K562 (cell line): ENCODE measurements around the gene FERMT3. TPM values are rescaled to one million over a fixed set of nuclear protein-coding genes. Genes with fewer than 3 reads are reported as not detected.

Experiments used
- ARID2 ChIP-seq: fragments of 450-650 bp; IDR thresholded peaks from 2 replicates; pipeline ENCODE4 v1.6.1; 2017; ENCODE audit warnings: antibody characterized with exemption, mild to moderate bottlenecking
- ARID3A ChIP-seq: IDR thresholded peaks from 2 replicates; pipeline ENCODE4 v1.6.1; 2012; ENCODE audit warnings: low read depth, low read length, improper control_type of control experiment, borderline replicate concordance
- CREB3 ChIP-seq: fragments of 450-650 bp; conservative IDR thresholded peaks from 2 replicates; pipeline ENCODE4 v1.6.1; 2016; ENCODE audit warnings: missing genetic modification characterization, low read depth, mild to moderate bottlenecking, missing compliant biosample characterization, moderate library complexity
- CUX1 ChIP-seq: fragments of 200-800 bp; sonication (Bioruptor generic); IDR thresholded peaks from 2 replicates; pipeline ENCODE4 v1.6.1; 2016; ENCODE audit warnings: missing genetic modification characterization, missing compliant biosample characterization
- DACH1 ChIP-seq: fragments of 450-650 bp; IDR thresholded peaks from 2 replicates; pipeline ENCODE4 v1.6.1; 2018; ENCODE audit not compliant: partially characterized antibody
- EP400 ChIP-seq: fragments of 450-650 bp; IDR thresholded peaks from 2 replicates; pipeline ENCODE4 v1.6.1; 2017; ENCODE audit warnings: antibody characterized with exemption, mild to moderate bottlenecking, moderate library complexity
- FOXA1 ChIP-seq: fragments of 450-650 bp; IDR thresholded peaks from 2 replicates; pipeline ENCODE4 v1.6.1; 2016; ENCODE audit warnings: mild to moderate bottlenecking, borderline replicate concordance
- HDAC1 ChIP-seq, 2 experiments: fragments of 450-650 bp; IDR thresholded peaks; 2 replicates each; pipeline ENCODE4 v1.6.1; 2016 to 2017; ENCODE audit warnings: inconsistent platforms in 1 of 2, mild to moderate bottlenecking in 1 of 2, moderate library complexity in 1 of 2
- PHF20 ChIP-seq: fragments of 450-650 bp; IDR thresholded peaks from 2 replicates; pipeline ENCODE4 v1.6.1; 2018; ENCODE audit not compliant: partially characterized antibody
- POLR2A ChIP-seq: fragments of 450-650 bp; conservative IDR thresholded peaks from 2 replicates; pipeline ENCODE4 v1.6.1; 2016
- POLR2AphosphoS5 ChIP-seq: IDR thresholded peaks from 2 replicates; pipeline ENCODE4 v1.6.1; 2011; ENCODE audit warnings: mild to moderate bottlenecking, low read depth, low read length, moderate library complexity; ENCODE audit not compliant: control insufficient read depth, insufficient read depth
- POU5F1 ChIP-seq: fragments of 150-350 bp; IDR thresholded peaks from 2 replicates; pipeline ENCODE4 v1.6.1; 2014; ENCODE audit warnings: borderline replicate concordance, low read length, low read depth, mild to moderate bottlenecking; ENCODE audit not compliant: partially characterized antibody
- RBM17 ChIP-seq: fragments of 200-400 bp; formaldehyde crosslinking; IDR thresholded peaks from 2 replicates; pipeline ENCODE4 v1.6.1; 2017; ENCODE audit warnings: low read depth, mild to moderate bottlenecking, low read length, borderline replicate concordance
- RCOR1 ChIP-seq, 2 experiments: IDR thresholded peaks; 2 replicates each; pipeline ENCODE4 v1.6.1; 2012; ENCODE audit warnings: low read depth in 2 of 2, low read length in 2 of 2, borderline replicate concordance in 1 of 2, improper control_type of control experiment in 1 of 2
- SMARCA4 ChIP-seq: fragments of 450-650 bp; IDR thresholded peaks from 2 replicates; pipeline ENCODE4 v1.6.1; 2016
- ZC3H4 ChIP-seq: sonication (generic); formaldehyde crosslinking; IDR thresholded peaks from 2 replicates; pipeline ENCODE4 v1.9.0; 2021; ENCODE audit warnings: missing genetic modification reagents, borderline replicate concordance
- ZFPM2 ChIP-seq: fragments of 250-450 bp; sonication (Bioruptor Pico); IDR thresholded peaks from 2 replicates; pipeline ENCODE4 v1.5.1; 2022; ENCODE audit warnings: mild to moderate bottlenecking
- polyA plus RNA-seq, 8 experiments: library from polyadenylated mRNA; depleted of rRNA in 4 of 8; stranded (reverse) in 5 of 8; unstranded in 3 of 8; fragments of >200 nt; fragmentation: Nextera tagmentation in 2 of 8; fragmentation: Illumina TruSeq in 1 of 8; extraction: Ambion mirVana in 2 of 8; extraction: Trizol in 1 of 8; gene quantifications; 2 replicates each; pipeline versions ENCODE4 v1.2.1 to v1.2.3, GENCODE V29; 2011 to 2014; ENCODE audit warnings: inconsistent platforms in 1 of 8, missing spikeins in 1 of 8
- total RNA-seq, 7 experiments: library from RNA; depleted of rRNA in 6 of 7; stranded (reverse); fragments of >200 nt in 6 of 7; fragmentation: Illumina TruSeq in 2 of 7; extraction: Trizol in 2 of 7; gene quantifications; 2 replicates each; pipeline versions ENCODE4 v1.2.1 to v1.2.3, GENCODE V29; 2011 to 2021; ENCODE audit warnings: low replicate concordance in 1 of 7

The FERMT3 gene
- total and polyA plus RNA-seq, 9 of the 15 experiments (the other 6 are each of a cell fraction or from before 2014, with no cell fraction given) = 3.2 to 275 (median 79.7) TPM

- no peak for TF ChIP-seq FOXA1
- TF ChIP-seq SMARCA4 = no peak
- no peak for TF ChIP-seq DACH1
- TF ChIP-seq POU5F1 = no peak
- peak; percentile 56; the same call in 1 of the 2 replicates for TF ChIP-seq POLR2A
- TF ChIP-seq CUX1 = no peak
- TF ChIP-seq CREB3 (tag) = no peak
- TF ChIP-seq POLR2AphosphoS5 = peak; percentile 79
- no peak for TF ChIP-seq RBM17
- TF ChIP-seq RCOR1 (IDR thresholded peaks at IDR 0.05; ENCODE audit: borderline replicate concordance in 1 of 2, low read depth in 2 of 2, low read length in 2 of 2) = peak in 1 of 2 experiments; percentile 70; a peak in 2 of 4 replicates
- TF ChIP-seq EP400 = peak; percentile 60
- peak; percentile 64; the same call in 1 of the 2 replicates for TF ChIP-seq ARID2
- TF ChIP-seq ZFPM2 (CRISPR knock-in tag) = no peak
- 0 out of 4 replicates have a peak, but pooled peaks of 1 of the 2 experiments have one; percentile 6 for TF ChIP-seq HDAC1 (IDR thresholded peaks at IDR 0.05)
- no peak for TF ChIP-seq PHF20
- no peak for TF ChIP-seq ZC3H4 (CRISPR knock-in tag)
- TF ChIP-seq ARID3A = 0 out of 2 replicates have a peak, but pooled peaks have one; percentile 13
Measured at GRCh38 chr11:64204464-64204989, 2.0 kb upstream of the FERMT3 start (continued).
